GM21576 (cell line): ENCODE results near the gene PHOX2B.
"Not testable (repeated sequence)": the region's sequence is repeated elsewhere in the genome, so short reads cannot be mapped to it uniquely, and the experiment has no call there.

Experiments used
- ATAC-seq: cut with Tn5 transposase; IDR thresholded peaks from one replicate; pipeline ENCODE4 v1.9.1; 2021; ENCODE audit warnings: mild to moderate bottlenecking, moderate library complexity; ENCODE audit not compliant: unreplicated experiment

The PHOX2B gene

DNA sequence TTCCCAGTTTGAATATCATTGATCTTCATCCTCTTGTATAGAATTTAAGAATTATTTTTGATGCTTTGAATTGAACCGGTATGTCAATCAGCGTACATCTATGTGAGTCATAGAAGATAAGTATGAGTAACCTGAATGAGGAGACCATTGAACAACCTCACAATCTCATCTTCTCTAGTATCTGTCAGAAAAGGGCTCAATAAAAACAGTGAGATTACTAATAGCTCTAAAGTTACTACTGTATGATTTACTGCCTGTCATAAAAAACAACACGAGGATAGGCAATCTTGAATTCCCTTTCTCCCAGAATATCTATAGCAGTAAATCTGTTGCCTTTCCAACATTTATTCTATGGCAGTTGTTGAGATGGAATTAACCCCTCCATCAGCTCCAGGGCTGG, 36.1 kb downstream of the PHOX2B start:
- no peak for ATAC-seq

DNA sequence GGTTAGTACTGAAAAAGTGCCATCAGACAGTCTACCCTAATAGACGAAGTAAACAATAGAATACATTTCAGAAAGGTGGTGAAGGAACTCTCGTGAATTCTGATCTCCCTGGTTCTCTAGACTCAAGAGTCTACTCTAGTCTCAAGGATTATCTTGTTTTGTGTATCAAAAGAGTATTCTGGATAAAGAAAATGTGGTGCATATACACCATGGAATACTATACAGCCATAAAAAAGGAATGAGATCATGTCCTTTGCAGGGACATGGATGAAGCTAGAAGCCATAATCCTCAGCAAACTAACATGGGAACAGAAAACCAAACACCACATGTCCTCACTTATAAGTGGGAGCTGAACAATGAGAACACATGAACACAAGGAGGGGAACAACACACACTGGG, 36.9 kb downstream of the PHOX2B start:
- ATAC-seq: not testable (repeated sequence)

DNA sequence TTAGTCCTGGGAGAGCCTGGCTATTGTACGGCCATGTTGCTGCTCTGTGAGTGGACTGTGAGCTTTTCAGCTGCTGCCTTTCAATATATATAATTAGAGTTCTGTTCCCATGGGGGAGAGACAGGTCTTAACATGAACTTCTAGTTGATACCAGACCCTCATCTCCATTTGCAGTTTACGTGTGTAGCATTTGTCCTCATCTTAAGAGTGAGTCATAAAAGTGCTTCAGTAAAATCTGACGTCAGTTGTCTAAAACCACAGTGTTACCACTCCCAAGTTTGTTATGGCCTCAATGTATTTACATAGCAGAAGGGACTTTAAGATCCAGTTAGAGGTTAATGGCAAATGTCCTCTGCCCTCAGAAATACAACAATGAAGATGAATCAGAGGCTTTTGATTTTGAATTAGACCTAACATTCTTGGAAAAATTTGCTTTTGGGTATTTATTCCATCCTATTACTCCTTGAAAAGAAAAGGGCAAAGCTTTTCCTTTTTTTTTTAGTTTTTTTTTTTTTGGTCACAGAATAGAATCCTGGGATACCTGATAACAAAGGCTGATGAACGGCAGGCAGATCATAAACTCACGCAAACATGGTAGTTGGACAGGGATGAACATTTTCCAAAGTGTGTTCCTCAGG, 38.6 kb downstream of the PHOX2B start:
- no peak for ATAC-seq

DNA sequence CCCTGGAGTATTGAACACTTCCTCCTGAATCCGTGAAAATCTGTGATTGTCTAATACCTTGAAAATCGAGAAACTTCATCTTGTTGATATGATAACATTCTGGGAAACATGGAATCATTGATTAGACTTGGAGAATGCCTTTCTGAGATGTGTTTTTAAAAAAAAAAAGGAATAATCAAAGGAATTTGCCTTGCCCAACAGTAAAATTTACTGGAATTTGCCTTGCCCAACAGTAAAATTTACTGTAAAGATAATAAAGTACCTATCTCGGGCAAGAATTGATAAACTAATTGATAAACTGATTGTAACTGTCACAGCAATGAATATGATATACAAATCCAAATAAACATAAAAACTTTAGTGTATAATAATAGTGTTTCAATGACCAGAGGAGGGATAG, 44.7 kb downstream of the PHOX2B start:
- ATAC-seq: no peak

DNA sequence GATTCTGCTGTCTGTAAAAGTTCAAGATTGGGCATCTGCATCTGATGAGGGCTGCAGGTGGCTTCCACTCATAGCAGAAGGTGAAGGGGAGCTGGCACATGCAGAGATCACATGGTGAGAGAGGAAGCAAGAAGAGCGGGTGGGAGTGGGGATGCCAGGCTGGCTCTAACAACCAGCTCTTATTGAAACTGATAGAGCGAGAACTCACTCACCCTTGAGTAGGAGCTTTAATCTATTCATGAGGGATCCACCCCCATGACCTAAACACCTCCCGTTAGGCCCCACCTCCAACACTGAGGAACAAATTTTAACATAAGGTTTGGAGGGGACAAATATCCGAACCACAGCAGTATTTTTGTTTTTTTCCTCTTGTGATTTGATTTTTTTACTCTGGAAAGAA, 45.8 kb downstream of the PHOX2B start:
- no peak for ATAC-seq

DNA sequence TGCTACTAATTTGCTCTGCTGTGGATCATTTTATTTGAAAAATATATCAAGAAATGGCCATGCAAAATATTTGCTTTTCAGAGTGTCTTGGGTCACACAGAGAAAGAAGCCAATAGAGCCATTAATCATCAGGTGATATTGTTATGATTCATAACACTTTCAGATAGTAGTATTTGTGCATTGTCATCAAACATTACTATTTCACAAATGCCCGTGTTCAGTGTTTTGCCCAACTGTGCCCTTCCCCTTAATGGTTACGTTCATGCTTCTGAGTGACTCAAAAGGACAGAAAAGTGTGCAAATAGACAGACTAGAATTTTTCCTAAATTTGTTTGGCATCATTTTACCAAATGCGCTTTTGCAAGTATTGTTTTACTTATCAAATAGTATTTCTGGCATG, 46.5 kb downstream of the PHOX2B start:
- ATAC-seq: no peak

DNA sequence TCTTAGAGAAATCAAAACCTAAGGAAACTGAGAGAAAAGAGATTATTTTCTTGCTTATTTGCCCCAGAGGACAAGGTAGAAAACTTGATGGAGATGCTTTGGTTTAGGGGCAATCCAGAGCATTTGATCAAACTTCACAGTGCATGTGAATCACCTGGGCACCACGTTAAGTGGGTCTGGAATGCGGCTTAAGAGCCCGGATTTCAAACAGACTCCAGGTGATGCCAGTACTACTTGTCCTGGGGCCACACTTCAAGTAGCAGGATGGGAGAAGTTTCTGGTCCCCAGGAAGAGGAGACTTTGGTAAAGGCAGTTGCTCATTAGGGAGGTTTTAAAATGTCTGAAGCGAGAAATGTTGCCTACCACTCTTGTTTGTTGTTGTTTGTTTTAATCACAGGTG, 51.8 kb downstream of the PHOX2B start:
- no peak for ATAC-seq

DNA sequence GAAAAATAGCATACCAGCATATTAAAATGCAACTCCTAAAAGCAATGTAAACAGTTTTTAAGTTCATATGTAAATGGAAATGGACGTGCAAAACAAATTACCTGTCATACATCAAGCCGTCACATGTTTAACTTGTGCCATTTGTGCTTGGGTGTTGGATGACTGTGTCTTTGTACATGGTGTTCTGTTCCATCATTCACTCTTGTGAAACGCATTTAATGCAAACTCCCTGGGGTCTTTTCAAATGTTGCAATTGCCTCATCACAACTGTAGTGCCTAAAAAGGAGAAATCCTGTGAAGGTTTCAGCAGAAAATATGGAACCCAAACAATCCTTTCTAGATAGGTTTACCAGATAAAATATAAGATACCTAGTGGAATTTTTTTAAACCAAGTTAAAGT, 52.4 kb downstream of the PHOX2B start:
- ATAC-seq: no peak
